ACC112 (cell line): ENCODE data around the gene TGM2.

ENCODE experiments used
- H2AFZ ChIP-seq: fragments of 200-600 bp; sonication (generic); one replicate; pipeline ENCODE4 v1.6.0; 2017; ENCODE audit warnings: antibody characterized with exemption, low read length; ENCODE audit not compliant: unreplicated experiment
- H3K27ac ChIP-seq: fragments of 200-600 bp; sonication (generic); 2 replicates; pipeline ENCODE4 v1.5.1; 2014; ENCODE audit warnings: low read depth, mild to moderate bottlenecking, antibody characterized with exemption, low read length, moderate library complexity
- H3K27me3 ChIP-seq: fragments of 200-600 bp; sonication (generic); 2 replicates; pipeline ENCODE4 v1.6.1; 2014; ENCODE audit warnings: mild to moderate bottlenecking, antibody characterized with exemption, low read length, moderate library complexity, mixed read lengths; ENCODE audit not compliant: insufficient read depth
- H3K36me3 ChIP-seq: fragments of 200-600 bp; sonication (generic); 2 replicates; pipeline ENCODE4 v1.6.1; 2016; ENCODE audit warnings: mild to moderate bottlenecking, antibody characterized with exemption, low read length, moderate library complexity, mixed read lengths; ENCODE audit not compliant: insufficient read depth
- H3K4me1 ChIP-seq: fragments of 200-600 bp; sonication (generic); one replicate; pipeline ENCODE4 v1.6.1; 2016; ENCODE audit warnings: low read length, mixed read lengths; ENCODE audit not compliant: insufficient read depth, unreplicated experiment, control insufficient read depth
- H3K4me3 ChIP-seq: fragments of 200-600 bp; sonication (generic); 2 replicates; pipeline ENCODE4 v1.5.1; 2014; ENCODE audit warnings: mild to moderate bottlenecking, low read depth, low read length
- H3K79me2 ChIP-seq: fragments of 200-600 bp; sonication (generic); one replicate; pipeline ENCODE4 v1.6.0; 2016; ENCODE audit warnings: low read length; ENCODE audit not compliant: control insufficient read depth, unreplicated experiment, insufficient read depth

Gene TGM2

GRCh38 chr20:38151455-38151854 lies 13.6 kb downstream of the TGM2 start:
- Histone ChIP-seq H3K4me3 (no peak overlapping the region), H3K4me1 (peaks cover 15% of the 10 kb centered on the region), H3K27me3 (no peaks in the 10 kb centered on the region), H3K36me3 (no peaks in the 10 kb centered on the region), H3K27ac (no peak overlapping the region), H2AFZ (no peak overlapping the region), H3K79me2 (no peaks in the 10 kb centered on the region)

- Histone ChIP-seq H2AFZ (no peak overlapping the region), H3K27ac (no peak overlapping the region), H3K4me3 (no peak overlapping the region), H3K36me3 (no peaks in the 10 kb centered on the region), H3K4me1 (peaks cover 15% of the 10 kb centered on the region), H3K27me3 (no peaks in the 10 kb centered on the region), H3K79me2 (no peaks in the 10 kb centered on the region)
Observed at GRCh38 chr20:38150335-38151170, 14.5 kb downstream of the TGM2 start.

GRCh38 chr20:38148328-38149102 lies 16.6 kb downstream of the TGM2 start:
- Histone ChIP-seq H2AFZ (no peak overlapping the region), H3K79me2 (no peaks in the 10 kb centered on the region), H3K27ac (no peak overlapping the region), H3K27me3 (no peaks in the 10 kb centered on the region), H3K4me3 (no peak overlapping the region), H3K4me1 (peaks cover 34% of the 10 kb centered on the region), H3K36me3 (no peaks in the 10 kb centered on the region)

GRCh38 chr20:38147751-38148150 lies 17.3 kb downstream of the TGM2 start:
- H3K27ac ChIP-seq: no peak overlapping the region
- no peaks in the 10 kb centered on the region for H3K27me3 ChIP-seq
- no peaks in the 10 kb centered on the region for H3K79me2 ChIP-seq
- no peak overlapping the region for H3K4me3 ChIP-seq
- H2AFZ ChIP-seq: no peak overlapping the region
- no peaks in the 10 kb centered on the region for H3K36me3 ChIP-seq
- H3K4me1 ChIP-seq: peaks cover 35% of the 10 kb centered on the region

GRCh38 chr20:38147163-38147562 lies 17.9 kb downstream of the TGM2 start:
- no peaks in the 10 kb centered on the region for H3K36me3 ChIP-seq
- no peak overlapping the region for H3K4me3 ChIP-seq
- peaks cover 29% of the 10 kb centered on the region for H3K4me1 ChIP-seq
- H2AFZ ChIP-seq: no peak overlapping the region
- H3K79me2 ChIP-seq: no peaks in the 10 kb centered on the region
- no peak overlapping the region for H3K27ac ChIP-seq
- H3K27me3 ChIP-seq: no peaks in the 10 kb centered on the region

- H3K4me3 ChIP-seq: no peak overlapping the region
- no peaks in the 10 kb centered on the region for H3K36me3 ChIP-seq
- H3K27me3 ChIP-seq: no peaks in the 10 kb centered on the region
- H3K4me1 ChIP-seq: peaks cover 24% of the 10 kb centered on the region
- H2AFZ ChIP-seq: no peak overlapping the region
- no peak overlapping the region for H3K27ac ChIP-seq
- no peaks in the 10 kb centered on the region for H3K79me2 ChIP-seq
Observed at GRCh38 chr20:38146628-38147027, 18.4 kb downstream of the TGM2 start.

- H3K27me3 ChIP-seq: no peaks in the 10 kb centered on the region
- no peaks in the 10 kb centered on the region for H3K79me2 ChIP-seq
- no peak overlapping the region for H2AFZ ChIP-seq
- H3K4me1 ChIP-seq: peaks cover 24% of the 10 kb centered on the region
- H3K4me3 ChIP-seq: no peak overlapping the region
- H3K36me3 ChIP-seq: no peaks in the 10 kb centered on the region
- H3K27ac ChIP-seq: no peak overlapping the region
Observed at GRCh38 chr20:38146156-38146555, 18.9 kb downstream of the TGM2 start.

GRCh38 chr20:38145729-38146075 lies 19.4 kb downstream of the TGM2 start:
- Histone ChIP-seq H3K4me1 (peaks cover 24% of the 10 kb centered on the region), H3K27ac (peak overlapping the region; percentile 90; the same call in 1 of the 2 replicates), H3K4me3 (no peak overlapping the region), H3K79me2 (no peaks in the 10 kb centered on the region), H3K27me3 (no peaks in the 10 kb centered on the region), H2AFZ (no peak overlapping the region), H3K36me3 (no peaks in the 10 kb centered on the region)

- no peaks in the 10 kb centered on the region for H3K79me2 ChIP-seq
- peak overlapping the region; percentile 26 for H2AFZ ChIP-seq
- H3K27ac ChIP-seq: peak overlapping the region; percentile 90
- no peak overlapping the region; the same call in 1 of the 2 replicates for H3K4me3 ChIP-seq
- no peaks in the 10 kb centered on the region for H3K36me3 ChIP-seq
- peaks cover 24% of the 10 kb centered on the region for H3K4me1 ChIP-seq
- no peaks in the 10 kb centered on the region for H3K27me3 ChIP-seq
Observed at GRCh38 chr20:38144974-38145728, 19.9 kb downstream of the TGM2 start.

GRCh38 chr20:38144598-38144973 lies 20.5 kb downstream of the TGM2 start:
- H3K27ac ChIP-seq: peak overlapping the region; percentile 90
- H2AFZ ChIP-seq: peak overlapping the region; percentile 26
- H3K27me3 ChIP-seq: no peaks in the 10 kb centered on the region
- H3K4me1 ChIP-seq: peaks cover 24% of the 10 kb centered on the region
- H3K79me2 ChIP-seq: no peaks in the 10 kb centered on the region
- H3K4me3 ChIP-seq: no peak overlapping the region; the same call in 1 of the 2 replicates
- no peaks in the 10 kb centered on the region for H3K36me3 ChIP-seq
